Measurements from ENCODE around the gene DNAJC4. TPM values are rescaled to one million over a fixed set of nuclear protein-coding genes. Genes with fewer than 3 reads are reported as not detected.

DNAJC4 gene
- total and polyA plus RNA-seq, 2 donors (not counting 1 experiment from before 2014, with no cell fraction given) = 12.6 TPM

GRCh38 chr11:64263947-64264317, 33.6 kb downstream of the DNAJC4 start:
- Histone ChIP-seq H3K27ac (ENCODE audit: insufficient read depth, low read length) (no peak overlapping the region), H3K4me3 (replicated peaks in 1 of 4; ENCODE audit: control extremely low read depth in 1 of 4, insufficient read depth in 1 of 4, low read depth in 3 of 4, low read length in 4 of 4) (no peak overlapping the region), H3K4me2 (ENCODE audit: extremely low read depth, insufficient read depth, low read length) (no peak overlapping the region), H3K79me2 (ENCODE audit: control insufficient read depth, insufficient read depth, low read length) (no peaks in the 10 kb centered on the region), H3K36me3 (ENCODE audit: control insufficient read depth, insufficient read depth, low read length) (peaks cover 44% of the 10 kb centered on the region), H3K4me1 (ENCODE audit: control insufficient read depth, extremely low read depth, insufficient read depth, low read length) (peaks cover 16% of the 10 kb centered on the region), H3K27me3 (ENCODE audit: control insufficient read depth, insufficient read depth, low read length) (no peaks in the 10 kb centered on the region), H4K20me1 (ENCODE audit: control insufficient read depth, extremely low read depth, insufficient read depth, low read length) (no peaks in the 10 kb centered on the region), H2AFZ (ENCODE audit: low read length) (no peak overlapping the region), H3K9ac (ENCODE audit: insufficient read depth, low read length) (no peak overlapping the region), H3K9me3 (ENCODE audit: control insufficient read depth, insufficient read depth, low read depth, low read length) (no peaks in the 10 kb centered on the region)
- DNase-seq (ENCODE audit: low read depth in 2 of 2) = no peak
- TF ChIP-seq EZH2 (IDR thresholded peaks at IDR 0.05; ENCODE audit: low read length, missing control alignments) (no peak), CTCF (conservative IDR thresholded peaks at IDR 0.05 in 1 of 2, IDR thresholded peaks at IDR 0.05 in 1 of 2; ENCODE audit: low read depth in 1 of 2, low read length in 2 of 2) (no peak)

DNA sequence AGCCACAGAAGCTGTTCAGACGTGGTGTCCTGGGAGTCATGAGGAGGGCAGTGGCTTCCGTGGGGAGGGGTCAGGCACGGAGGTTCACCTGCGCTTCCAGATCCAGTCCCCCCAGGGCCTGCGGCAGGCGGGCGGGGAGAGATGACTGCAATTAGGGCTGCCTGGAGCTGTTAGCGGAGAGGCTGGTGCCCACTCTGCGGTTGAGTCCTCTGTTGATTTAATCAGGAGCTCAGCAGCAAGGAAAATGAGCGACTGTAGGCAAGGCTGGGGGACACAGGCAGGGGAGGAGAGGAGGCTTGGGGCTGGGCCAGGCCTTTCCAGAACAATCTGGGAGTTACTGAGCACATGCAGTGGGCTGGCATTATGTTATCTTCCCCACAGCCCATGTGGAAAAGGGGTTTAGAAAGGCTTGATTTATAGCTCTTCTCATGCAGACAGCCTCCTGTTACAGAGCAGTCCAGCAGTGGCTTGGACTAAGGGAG, 34.1 kb downstream of the DNAJC4 start:
- peaks cover 17% of the 10 kb centered on the region for H3K4me1 ChIP-seq (ENCODE audit: control insufficient read depth, extremely low read depth, insufficient read depth, low read length)
- no peak overlapping the region for H2AFZ ChIP-seq (ENCODE audit: low read length)
- H3K36me3 ChIP-seq (ENCODE audit: control insufficient read depth, insufficient read depth, low read length) = peaks cover 41% of the 10 kb centered on the region
- H3K4me3 ChIP-seq (replicated peaks in 1 of 4; ENCODE audit: control extremely low read depth in 1 of 4, insufficient read depth in 1 of 4, low read depth in 3 of 4, low read length in 4 of 4) = no peak overlapping the region
- H4K20me1 ChIP-seq (ENCODE audit: control insufficient read depth, extremely low read depth, insufficient read depth, low read length) = no peaks in the 10 kb centered on the region
- no peak for DNase-seq (ENCODE audit: low read depth in 2 of 2)
- H3K27ac ChIP-seq (ENCODE audit: insufficient read depth, low read length) = no peak overlapping the region
- no peaks in the 10 kb centered on the region for H3K9me3 ChIP-seq (ENCODE audit: control insufficient read depth, insufficient read depth, low read depth, low read length)
- no peak overlapping the region for H3K4me2 ChIP-seq (ENCODE audit: extremely low read depth, insufficient read depth, low read length)
- H3K9ac ChIP-seq (ENCODE audit: insufficient read depth, low read length) = no peak overlapping the region
- no peak for TF ChIP-seq CTCF (conservative IDR thresholded peaks at IDR 0.05 in 1 of 2, IDR thresholded peaks at IDR 0.05 in 1 of 2; ENCODE audit: low read depth in 1 of 2, low read length in 2 of 2)
- TF ChIP-seq EZH2 (IDR thresholded peaks at IDR 0.05; ENCODE audit: low read length, missing control alignments) = no peak
- H3K27me3 ChIP-seq (ENCODE audit: control insufficient read depth, insufficient read depth, low read length) = no peaks in the 10 kb centered on the region
- H3K79me2 ChIP-seq (ENCODE audit: control insufficient read depth, insufficient read depth, low read length) = no peaks in the 10 kb centered on the region

GRCh38 chr11:64265176-64266160, 35.1 kb downstream of the DNAJC4 start:
- Histone ChIP-seq H2AFZ (ENCODE audit: low read length) (no peak overlapping the region), H3K4me1 (ENCODE audit: control insufficient read depth, extremely low read depth, insufficient read depth, low read length) (peaks cover 18% of the 10 kb centered on the region), H3K9me3 (ENCODE audit: control insufficient read depth, insufficient read depth, low read depth, low read length) (no peaks in the 10 kb centered on the region), H3K36me3 (ENCODE audit: control insufficient read depth, insufficient read depth, low read length) (peaks cover 37% of the 10 kb centered on the region), H3K4me2 (ENCODE audit: extremely low read depth, insufficient read depth, low read length) (no peak overlapping the region), H3K4me3 (replicated peaks in 1 of 4; ENCODE audit: control extremely low read depth in 1 of 4, insufficient read depth in 1 of 4, low read depth in 3 of 4, low read length in 4 of 4) (no peak overlapping the region), H3K9ac (ENCODE audit: insufficient read depth, low read length) (no peak overlapping the region), H3K27me3 (ENCODE audit: control insufficient read depth, insufficient read depth, low read length) (no peaks in the 10 kb centered on the region), H3K79me2 (ENCODE audit: control insufficient read depth, insufficient read depth, low read length) (no peaks in the 10 kb centered on the region), H4K20me1 (ENCODE audit: control insufficient read depth, extremely low read depth, insufficient read depth, low read length) (no peaks in the 10 kb centered on the region), H3K27ac (ENCODE audit: insufficient read depth, low read length) (no peak overlapping the region)
- no peak for TF ChIP-seq CTCF (conservative IDR thresholded peaks at IDR 0.05 in 1 of 2, IDR thresholded peaks at IDR 0.05 in 1 of 2; ENCODE audit: low read depth in 1 of 2, low read length in 2 of 2)
- TF ChIP-seq EZH2 (IDR thresholded peaks at IDR 0.05; ENCODE audit: low read length, missing control alignments) = no peak
- no peak for DNase-seq (ENCODE audit: low read depth in 2 of 2)

All from fibroblast of lung (primary cell).